GM10248 (cell line): Measurements from ENCODE around the gene ARRDC1.
A peak's percentile ranks its signal among the peaks of the same experiment; 100 is the strongest.
"Not testable (repeated sequence)": the region's sequence is repeated elsewhere in the genome, so short reads cannot be mapped to it uniquely, and the experiment has no call there.

Experiments used
- CTCF ChIA-PET: fragments of 300-600 bp; sonication (Branson Sonifier 250); formaldehyde crosslinking; extraction: SDS; loops from one replicate; lab custom pipeline; 2021; ENCODE audit warnings: antibody characterized with exemption; lab: Yijun Ruan, JAX
- POLR2A ChIA-PET: fragments of 350-650 bp; sonication (Branson Sonifier 250); formaldehyde crosslinking; extraction: SDS; loops from one replicate; lab custom pipeline; 2020; ENCODE audit warnings: antibody characterized with exemption; lab: Yijun Ruan, JAX
- DNase-seq: peaks from one replicate; pipeline ENCODE4 v3.0.0; 2012; ENCODE audit errors: extremely low spot score
- CTCF ChIP-seq: IDR thresholded peaks from 2 replicates; pipeline ENCODE4 v1.5.1; 2012; ENCODE audit warnings: mild to moderate bottlenecking, low read depth; ENCODE audit errors: extremely low read depth, missing control alignments, control extremely low read depth

The ARRDC1 gene

GRCh38 chr9:137590469-137591383 lies 14.8 kb upstream of the ARRDC1 start, which contains the start of gene ZMYND19:
TSS of gene ZMYND19 (minus strand) at chr9:137590512. CDS start at chr9:137590263, 249 bp downstream.
- ChIA-PET CTCF (interaction anchor here (1.9 to 8.3 kb wide), 2 partner anchors 11 to 17 kb away, joined by 6 to 74 read pairs; partner anchors contain the start of gene DPH7), POLR2A (interaction anchor here (0.9 to 1.1 kb wide), 2 partner anchors 15 to 39 kb away, joined by 3 to 4 read pairs; partner anchors contain the start of gene MRPL41)
- no peak for TF ChIP-seq CTCF
- peak; percentile 100 for DNase-seq

GRCh38 chr9:137592767-137593166 lies 12.7 kb upstream of the ARRDC1 start:
- ChIA-PET POLR2A (no interaction called here), CTCF (interaction anchor here (8.3 kb wide), 1 partner anchor 13 kb away, joined by 74 read pairs; the partner anchor contains the start of gene DPH7)
- no peak for DNase-seq
- no peak for TF ChIP-seq CTCF

- POLR2A ChIA-PET = no interaction called here
Observed at GRCh38 chr9:137593176-137593575, 12.3 kb upstream of the ARRDC1 start.

GRCh38 chr9:137596577-137596976 lies 8.9 kb upstream of the ARRDC1 start:
- DNase-seq, POLR2A ChIA-PET: not testable (repeated sequence)
- CTCF ChIA-PET = interaction anchor here (0.8 kb wide), 1 partner anchor 17 kb away, joined by 3 read pairs; no protein-coding TSS in a partner anchor

More at GRCh38 chr9:137593176-137593575, 12.3 kb upstream of the ARRDC1 start:
- no peak for TF ChIP-seq CTCF
- CTCF ChIA-PET = interaction anchor here (8.3 kb wide), 1 partner anchor 14 kb away, joined by 74 read pairs; the partner anchor contains the start of gene DPH7
- DNase-seq = no peak

- POLR2A ChIA-PET = no interaction called here
- no peak for DNase-seq
- CTCF ChIA-PET = interaction anchor here (0.9 to 1.7 kb wide), 3 partner anchors 11 to 20 kb away, joined by 3 to 4 read pairs (median 3); partner anchors contain the start of gene DPH7
- TF ChIP-seq CTCF = no peak
Observed at GRCh38 chr9:137598943-137599342, 6.5 kb upstream of the ARRDC1 start.

GRCh38 chr9:137602661-137603060 lies 2.8 kb upstream of the ARRDC1 start:
- DNase-seq = no peak
- CTCF ChIA-PET = interaction anchor here (0.7 kb wide), 1 partner anchor 70 kb away, joined by 3 read pairs; no protein-coding TSS in a partner anchor
- POLR2A ChIA-PET = no interaction called here
- no peak for TF ChIP-seq CTCF
